Gastroesophageal sphincter (tissue), 4 donors: ENCODE measurements around the gene NCKAP5. TPM values are rescaled to one million over a fixed set of nuclear protein-coding genes. Genes with fewer than 3 reads are reported as not detected.

Source experiments
- ATAC-seq: fragments of 150-250 bp; one replicate; pipeline ENCODE4 v1.9.1; 2016; ENCODE audit warnings: mild to moderate bottlenecking, moderate library complexity
- H3K27ac ChIP-seq, 4 donors: fragments of 200-600 bp; sonication (generic) in 3 of 4; 1 replicate in 3 of 4; 2 replicates in 1 of 4; pipeline ENCODE4 v1.5.1; 2016 to 2019
- H3K27me3 ChIP-seq: fragments of 200-600 bp; sonication (generic); one replicate; pipeline ENCODE4 v1.5.1; 2019
- H3K36me3 ChIP-seq, 2 donors: fragments of 200-600 bp; sonication (generic); one replicate each; pipeline ENCODE4 v1.5.1; 2019; ENCODE audit warnings: control low read depth in 1 of 2
- H3K4me1 ChIP-seq, 3 donors: fragments of 200-600 bp; sonication (generic); 1 replicate in 2 of 3; 2 replicates in 1 of 3; pipeline ENCODE4 v1.5.1; 2016 to 2019; ENCODE audit warnings: control low read depth in 2 of 3
- H3K4me3 ChIP-seq, 2 donors: fragments of 200-600 bp; sonication (generic); one replicate each; pipeline ENCODE4 v1.5.1; 2019; ENCODE audit warnings: mild to moderate bottlenecking in 1 of 2, moderate library complexity in 1 of 2
- H3K9me3 ChIP-seq, 3 donors: fragments of 200-600 bp; sonication (generic); one replicate each; pipeline ENCODE4 v1.5.1; 2017 to 2019; ENCODE audit warnings: control low read depth in 2 of 3
- CTCF ChIP-seq, 4 experiments: fragments of 200-600 bp in 2 of 4; fragments of 450-650 bp in 2 of 4; sonication (generic) in 1 of 4; IDR thresholded peaks; one replicate each; pipeline ENCODE4 v1.5.1; 2017 to 2019; ENCODE audit warnings: antibody characterized with exemption in 4 of 4, mild to moderate bottlenecking in 2 of 4, moderate library complexity in 2 of 4
- EP300 ChIP-seq: sonication (generic); formaldehyde crosslinking; IDR thresholded peaks from one replicate; pipeline ENCODE4 v1.6.1; 2017; ENCODE audit warnings: antibody characterized with exemption, mild to moderate bottlenecking
- POLR2A ChIP-seq, 2 donors: fragments of 450-650 bp; IDR thresholded peaks; one replicate each; pipeline ENCODE4 v1.6.1; 2017; ENCODE audit warnings: antibody characterized with exemption in 2 of 2, mild to moderate bottlenecking in 2 of 2, moderate library complexity in 1 of 2
- POLR2AphosphoS5 ChIP-seq: sonication (generic); formaldehyde crosslinking; IDR thresholded peaks from one replicate; pipeline ENCODE4 v1.6.1; 2017; ENCODE audit warnings: antibody characterized with exemption
- WGBS, 2 donors: methylation state at CpG; one replicate each; pipeline ENCODE4 v1.1.5; 2018; ENCODE audit warnings: low coverage in 1 of 2; 5-methylcytosine and 5-hydroxymethylcytosine counted together
- total RNA-seq, 4 donors: library from RNA; depleted of rRNA; stranded (reverse); fragments of >200 nt; gene quantifications; one replicate each; pipeline ENCODE4 v1.1.0, GENCODE V29; 2016

Gene NCKAP5
- total RNA-seq, 4 donors from 2014 or later = 0.16 to 0.57 (median 0.33) TPM

GRCh38 chr2:133380991-133381390 lies 187.3 kb downstream of the NCKAP5 start:
- no peak for ATAC-seq
- Histone ChIP-seq H3K27ac (no peak overlapping the region), H3K9me3 (peaks cover 0 to 5% (median 0%) of the 10 kb centered on the region in 3 donors), H3K4me1 (peaks cover 0 to 4% (median 0%) of the 10 kb centered on the region in 3 donors), H3K4me3 (no peak overlapping the region), H3K27me3 (no peaks in the 10 kb centered on the region), H3K36me3 (no peaks in the 10 kb centered on the region)
- TF ChIP-seq CTCF (IDR thresholded peaks at IDR 0.05) (no peak), EP300 (no peak), POLR2A (IDR thresholded peaks at IDR 0.05) (no peak), POLR2AphosphoS5 (no peak)
- 54 to 63% methylated on average over 3 of the region's 3 CpGs for WGBS, 2 donors

DNA sequence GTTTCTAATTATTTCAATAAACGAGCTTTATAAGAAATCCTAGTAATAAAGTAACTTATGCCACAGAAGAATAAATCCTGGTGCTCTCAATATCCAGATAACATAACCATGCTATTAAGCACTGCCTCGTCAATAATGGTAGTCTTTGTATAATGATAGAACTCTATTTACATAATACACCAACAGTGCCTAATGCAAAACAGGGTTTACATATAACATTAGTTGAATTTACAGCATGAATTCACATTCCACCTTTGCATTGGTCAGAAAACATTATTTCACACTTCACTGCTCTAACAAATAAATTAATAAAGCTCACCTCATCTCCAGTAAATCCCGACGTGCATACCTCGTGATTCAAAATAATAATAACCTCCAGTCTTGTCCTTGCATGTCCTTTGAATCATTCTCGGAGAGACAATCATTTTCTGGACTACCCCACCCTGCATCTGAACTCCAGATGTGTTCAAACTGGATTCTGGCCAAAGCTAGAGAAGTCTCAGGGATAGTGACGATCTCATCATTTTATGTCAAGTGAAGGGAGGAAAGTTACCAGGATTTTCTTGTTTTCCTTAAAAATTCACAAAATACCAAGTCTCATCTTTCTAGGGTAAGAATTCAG lies 189.2 kb downstream of the NCKAP5 start:
- Histone ChIP-seq H3K27me3 (no peaks in the 10 kb centered on the region), H3K36me3 (no peaks in the 10 kb centered on the region), H3K9me3 (peaks cover 0 to under 1% (median 0%) of the 10 kb centered on the region in 3 donors), H3K27ac (no peak overlapping the region), H3K4me3 (no peak overlapping the region), H3K4me1 (peaks cover 0 to 4% (median 0%) of the 10 kb centered on the region in 3 donors)
- no peak for ATAC-seq
- TF ChIP-seq EP300 = no peak
- TF ChIP-seq POLR2A (IDR thresholded peaks at IDR 0.05) = no peak
- no peak for TF ChIP-seq POLR2AphosphoS5
- no peak for TF ChIP-seq CTCF (IDR thresholded peaks at IDR 0.05)
- 60 to 71% methylated on average over 7 of the region's 7 CpGs for whole genome bisulfite sequencing, 2 donors

DNA sequence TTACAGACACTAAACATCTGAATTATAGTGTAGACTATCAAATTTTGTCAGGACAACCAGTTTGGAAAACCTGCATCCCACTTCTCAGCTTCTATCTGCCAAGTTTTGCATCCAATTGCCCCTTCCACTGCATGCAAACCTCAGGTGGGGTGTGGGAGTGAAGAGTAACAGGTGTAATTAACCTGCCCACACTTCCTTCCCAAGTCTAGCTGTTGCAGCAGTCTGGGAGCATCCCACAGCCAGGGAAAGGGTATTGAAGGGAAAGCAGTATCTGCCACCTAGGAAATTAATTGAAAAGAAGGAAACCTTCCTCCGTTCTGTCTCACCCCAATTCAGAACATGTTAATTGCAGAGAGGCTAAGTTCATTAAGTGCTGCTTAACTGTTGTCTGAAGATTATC lies 189.9 kb downstream of the NCKAP5 start:
- Histone ChIP-seq H3K9me3 (no peaks in the 10 kb centered on the region), H3K4me1 (peaks cover 0 to 4% (median 0%) of the 10 kb centered on the region in 3 donors), H3K4me3 (no peak overlapping the region), H3K27me3 (no peaks in the 10 kb centered on the region), H3K36me3 (no peaks in the 10 kb centered on the region), H3K27ac (no peak overlapping the region)
- ATAC-seq = no peak
- WGBS, 2 donors = 86 to 100% methylated on average over 1 of the region's 1 CpG
- TF ChIP-seq POLR2A (IDR thresholded peaks at IDR 0.05) (no peak), CTCF (IDR thresholded peaks at IDR 0.05) (no peak), POLR2AphosphoS5 (no peak), EP300 (no peak)

GRCh38 chr2:133377599-133377998 lies 190.7 kb downstream of the NCKAP5 start:
- H3K27me3 ChIP-seq = no peaks in the 10 kb centered on the region
- no peaks in the 10 kb centered on the region for H3K9me3 ChIP-seq
- H3K27ac ChIP-seq = no peak overlapping the region
- no peaks in the 10 kb centered on the region for H3K36me3 ChIP-seq
- H3K4me3 ChIP-seq = no peak overlapping the region
- ATAC-seq = no peak
- no peak for TF ChIP-seq CTCF (IDR thresholded peaks at IDR 0.05)
- TF ChIP-seq EP300 = no peak
- no peak for TF ChIP-seq POLR2A (IDR thresholded peaks at IDR 0.05)
- TF ChIP-seq POLR2AphosphoS5 = no peak
- peaks cover 0 to 4% (median 0%) of the 10 kb centered on the region in 3 donors for H3K4me1 ChIP-seq
- 40 to 67% methylated on average over 1 of the region's 2 CpGs for WGBS, 2 donors

DNA sequence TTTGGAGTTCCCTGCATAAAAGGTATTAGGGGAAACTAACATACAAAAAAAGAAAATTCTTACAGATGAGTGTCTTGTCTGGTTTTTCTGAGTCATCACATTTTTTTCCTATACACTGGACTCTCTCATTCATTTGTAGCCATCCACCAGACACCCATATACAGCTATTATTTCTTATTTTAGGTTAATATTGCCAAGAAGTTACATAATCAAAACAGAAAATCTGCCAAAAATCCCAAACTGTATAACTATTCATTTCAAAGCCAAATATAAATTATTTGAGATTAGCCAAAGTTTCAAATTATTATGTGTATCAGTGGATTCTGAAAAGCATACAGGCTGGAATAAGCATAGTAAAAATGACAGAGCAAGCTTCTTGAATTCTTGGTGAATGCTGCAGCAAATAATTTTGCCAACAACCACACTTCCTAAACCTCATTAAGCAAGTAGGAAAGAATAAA lies 191.2 kb downstream of the NCKAP5 start:
- no peak overlapping the region for H3K27ac ChIP-seq
- ATAC-seq = no peak
- H3K4me3 ChIP-seq = no peak overlapping the region
- no peaks in the 10 kb centered on the region for H3K27me3 ChIP-seq
- H3K4me1 ChIP-seq = peaks cover 0 to 4% (median 0%) of the 10 kb centered on the region in 3 donors
- H3K36me3 ChIP-seq = no peaks in the 10 kb centered on the region
- H3K9me3 ChIP-seq = no peaks in the 10 kb centered on the region
- TF ChIP-seq CTCF (IDR thresholded peaks at IDR 0.05) (no peak), EP300 (no peak)
